ENCODE results near the gene ASB2.

The ASB2 gene

DNA sequence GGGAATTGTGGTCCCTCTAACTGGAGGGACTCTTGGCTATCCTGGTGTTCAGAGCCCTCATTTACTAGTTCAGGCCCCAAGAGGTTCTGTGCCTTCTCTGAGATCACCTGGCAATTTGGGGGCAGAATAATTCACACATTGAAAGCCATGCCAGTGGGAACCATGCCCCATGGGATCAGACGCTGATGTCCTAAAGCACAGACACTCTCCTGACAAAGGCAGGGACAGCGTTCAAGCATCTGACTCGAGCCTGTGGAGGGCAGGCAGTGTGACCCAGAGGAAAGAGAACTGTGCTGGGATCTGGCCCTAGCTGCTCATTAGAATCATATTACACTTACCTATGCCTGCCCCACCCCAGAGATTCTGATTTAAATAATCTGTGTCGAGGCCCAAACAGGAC lies 2.4 kb upstream of the ASB2 start:
- DNase-seq (ENCODE audit: low read depth): no peak

DNA sequence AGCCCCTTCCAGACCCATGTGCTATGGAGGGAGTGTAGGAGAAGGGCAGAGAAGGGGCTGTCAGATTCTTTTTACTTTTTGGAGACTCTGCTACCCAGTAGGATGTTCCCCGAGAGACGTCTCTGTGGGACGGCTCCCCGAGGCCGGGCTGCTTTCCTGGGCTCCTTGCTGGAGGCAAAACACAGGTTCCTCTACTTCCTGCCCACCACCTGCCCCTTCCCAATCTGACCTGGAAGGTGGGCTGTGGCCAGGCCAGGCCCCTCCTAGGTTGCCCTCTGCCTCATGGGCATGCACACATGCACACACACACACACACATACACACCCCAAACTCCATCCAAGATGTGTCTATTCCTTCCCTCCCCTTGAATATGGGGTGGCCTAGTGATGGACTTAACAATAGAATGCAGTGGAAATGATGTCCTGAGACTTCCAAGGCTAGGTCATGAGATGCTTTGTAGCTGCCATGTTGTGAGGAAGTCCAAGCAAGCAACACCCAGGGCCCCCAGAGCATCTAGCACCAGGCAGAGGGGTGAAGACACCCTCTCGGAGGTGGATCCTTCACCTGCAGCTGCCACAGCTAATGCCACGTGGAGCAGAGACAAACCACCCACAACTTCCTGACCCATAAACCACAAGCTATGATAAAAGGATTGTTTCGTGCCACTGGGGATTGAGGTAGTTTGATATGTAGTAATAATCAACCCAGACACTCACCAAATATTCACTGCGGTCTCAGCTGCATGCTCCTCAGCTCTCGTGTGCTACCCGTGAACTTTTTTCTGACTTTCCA lies 1.6 kb upstream of the ASB2 start:
- no peak for DNase-seq (ENCODE audit: low read depth)

DNA sequence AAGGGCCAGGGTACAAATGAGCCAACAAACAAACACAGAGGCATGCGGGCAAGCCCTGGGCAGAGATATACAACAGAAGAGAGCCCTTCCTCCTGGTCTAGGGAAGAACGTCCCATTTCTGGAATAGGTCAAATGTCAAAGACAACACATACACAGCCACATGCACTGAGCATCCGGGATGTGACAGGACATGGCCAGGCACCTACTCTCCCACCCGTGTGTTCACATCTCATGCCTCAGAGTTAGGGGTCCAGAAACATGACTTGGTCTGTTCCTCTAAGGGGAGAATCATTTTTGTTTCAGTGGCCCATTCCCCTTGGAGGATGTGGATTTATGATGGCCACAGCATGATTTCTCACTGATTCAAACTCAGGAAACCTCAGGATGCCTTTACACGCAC lies 801 bp upstream of the ASB2 start:
- no peak for DNase-seq (ENCODE audit: low read depth)

DNA sequence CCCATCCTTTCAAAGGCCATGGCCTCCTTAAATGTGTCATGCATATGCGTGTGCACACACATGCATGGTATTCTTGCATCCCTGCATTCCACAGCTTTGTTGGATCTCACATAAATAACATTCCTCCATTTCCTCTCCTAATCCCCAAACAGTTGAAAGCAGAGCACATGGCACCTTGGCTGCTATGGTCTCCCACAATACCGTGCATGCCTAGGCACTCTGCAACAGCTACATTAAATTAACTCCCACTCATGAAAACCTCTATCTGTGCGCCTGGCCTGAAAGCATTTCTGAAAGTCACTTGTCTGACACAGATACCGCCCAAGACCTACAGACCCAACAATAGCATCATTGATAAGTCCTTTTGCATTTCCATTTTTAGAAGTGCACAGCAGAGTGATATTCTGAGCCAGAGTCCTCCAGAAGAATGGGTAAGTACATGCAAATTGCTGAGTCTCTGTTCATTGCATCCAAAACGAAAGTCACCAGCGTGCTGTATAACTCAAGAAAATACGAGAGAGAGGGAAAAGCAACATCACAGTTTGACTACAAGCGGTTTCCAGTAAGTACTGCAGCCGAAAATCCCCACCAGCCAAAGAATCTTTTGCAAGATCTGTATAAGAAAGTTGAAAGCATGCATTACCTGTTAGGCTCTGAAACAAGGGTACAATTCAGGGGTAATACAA lies 436 bp downstream of the ASB2 start:
- DNase-seq (ENCODE audit: low read depth): no peak

DNA sequence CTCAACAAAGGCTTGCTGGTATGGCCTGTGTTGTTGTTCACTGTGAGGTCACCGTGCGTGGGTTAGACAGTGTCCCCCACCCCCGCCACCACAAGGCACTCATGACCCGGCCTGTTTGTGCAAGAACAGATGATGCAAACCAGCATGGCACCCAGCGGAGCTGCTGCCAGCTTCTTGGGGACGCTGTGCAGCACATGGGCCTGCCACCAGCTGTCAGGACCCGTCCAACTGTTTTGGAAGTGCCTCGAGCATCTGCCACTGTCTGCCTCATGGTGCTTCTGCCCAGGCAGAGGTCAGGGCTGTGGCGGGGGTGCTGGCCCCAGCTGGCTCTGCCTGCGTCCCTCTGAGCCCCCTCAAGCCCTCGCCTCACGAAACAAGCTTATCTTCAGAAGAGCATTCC lies 1.5 kb downstream of the ASB2 start:
- DNase-seq (ENCODE audit: low read depth): no peak

DNA sequence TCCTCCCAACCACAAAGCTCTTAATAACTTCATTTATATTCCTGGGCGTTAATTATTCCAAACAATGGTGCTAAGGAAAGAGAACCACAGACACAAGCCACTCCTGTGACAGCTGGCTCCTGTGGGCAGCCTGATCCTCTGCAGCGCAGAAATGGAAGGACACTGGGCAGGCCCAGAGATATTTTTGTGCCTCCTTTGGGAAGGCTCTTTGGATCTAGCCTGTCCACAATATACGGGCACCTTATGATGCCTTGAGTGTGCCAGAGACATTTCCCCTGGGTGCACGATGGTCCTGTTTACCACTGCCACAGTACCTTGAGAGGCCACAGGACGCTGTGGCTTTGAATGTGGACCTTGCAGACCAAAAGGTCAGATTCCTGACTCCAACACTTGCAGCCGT lies 2.1 kb downstream of the ASB2 start:
- no peak for DNase-seq (ENCODE audit: low read depth)

DNA sequence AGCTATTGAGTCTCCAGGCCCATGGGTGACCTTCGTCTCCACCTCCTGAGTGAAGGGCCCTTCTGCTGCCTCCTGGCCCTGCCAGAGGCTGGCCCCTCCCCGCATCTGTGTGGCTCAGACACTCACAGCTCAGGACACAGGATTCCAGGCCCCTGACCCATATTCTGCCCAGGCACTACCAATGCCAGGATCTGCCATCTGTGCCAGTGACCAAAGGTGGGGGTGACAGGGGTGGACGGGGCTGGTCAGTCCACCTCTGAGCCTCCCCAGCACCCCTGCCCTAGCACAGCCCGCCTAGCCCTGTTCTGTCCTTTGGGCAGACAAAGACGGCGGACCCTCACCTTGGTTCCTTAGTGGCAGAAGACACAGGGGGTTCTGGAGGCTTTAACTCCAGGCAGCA lies 2.8 kb downstream of the ASB2 start:
- DNase-seq (ENCODE audit: low read depth): no peak

DNA sequence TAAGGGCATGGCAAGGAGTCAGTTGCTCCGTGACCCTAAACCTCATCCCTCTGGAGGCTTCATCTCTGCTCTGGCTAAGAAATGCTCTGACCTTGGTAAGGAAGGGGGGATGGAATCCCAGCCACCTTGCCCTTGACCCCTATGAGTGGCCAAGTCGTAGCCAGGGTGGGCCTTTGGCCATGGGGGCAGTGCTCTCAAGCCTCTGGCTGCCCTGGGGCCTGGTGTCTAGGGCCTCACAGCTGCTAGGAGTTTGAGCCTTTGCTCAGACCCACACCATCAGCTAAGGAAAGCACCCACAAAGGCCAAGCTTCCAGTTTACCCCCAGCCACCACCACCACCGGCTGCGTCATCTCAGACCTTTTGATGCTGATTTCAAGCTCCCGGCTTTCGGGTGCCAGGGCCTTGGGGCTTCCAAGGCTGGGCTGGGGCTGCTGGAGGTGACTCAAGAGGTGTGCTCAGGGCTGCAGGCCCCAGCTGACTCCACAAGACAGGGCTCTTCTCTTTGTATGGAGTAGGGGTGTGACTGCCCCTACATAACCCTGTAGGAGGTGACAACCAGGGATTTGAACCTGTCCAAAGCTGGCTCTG lies 3.7 kb downstream of the ASB2 start:
- DNase-seq (ENCODE audit: low read depth): no peak

DNA sequence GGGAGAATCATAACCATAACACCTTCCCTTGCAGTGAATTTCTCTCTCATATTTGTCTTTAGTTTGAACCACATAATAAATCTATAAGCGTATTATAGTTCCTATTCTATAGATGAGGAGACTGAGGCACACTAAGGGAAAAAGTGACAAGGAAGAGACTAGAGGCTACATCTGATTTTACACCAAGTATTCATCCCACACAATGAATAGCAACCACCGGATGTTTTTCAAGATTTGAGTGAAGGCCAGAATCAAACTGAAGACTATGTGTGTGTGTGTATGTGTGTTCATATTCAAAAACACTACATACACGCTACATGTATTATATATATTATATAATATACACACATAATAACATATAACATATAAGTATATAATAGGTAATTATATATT lies 4.7 kb downstream of the ASB2 start:
- no peak for DNase-seq (ENCODE audit: low read depth)

DNA sequence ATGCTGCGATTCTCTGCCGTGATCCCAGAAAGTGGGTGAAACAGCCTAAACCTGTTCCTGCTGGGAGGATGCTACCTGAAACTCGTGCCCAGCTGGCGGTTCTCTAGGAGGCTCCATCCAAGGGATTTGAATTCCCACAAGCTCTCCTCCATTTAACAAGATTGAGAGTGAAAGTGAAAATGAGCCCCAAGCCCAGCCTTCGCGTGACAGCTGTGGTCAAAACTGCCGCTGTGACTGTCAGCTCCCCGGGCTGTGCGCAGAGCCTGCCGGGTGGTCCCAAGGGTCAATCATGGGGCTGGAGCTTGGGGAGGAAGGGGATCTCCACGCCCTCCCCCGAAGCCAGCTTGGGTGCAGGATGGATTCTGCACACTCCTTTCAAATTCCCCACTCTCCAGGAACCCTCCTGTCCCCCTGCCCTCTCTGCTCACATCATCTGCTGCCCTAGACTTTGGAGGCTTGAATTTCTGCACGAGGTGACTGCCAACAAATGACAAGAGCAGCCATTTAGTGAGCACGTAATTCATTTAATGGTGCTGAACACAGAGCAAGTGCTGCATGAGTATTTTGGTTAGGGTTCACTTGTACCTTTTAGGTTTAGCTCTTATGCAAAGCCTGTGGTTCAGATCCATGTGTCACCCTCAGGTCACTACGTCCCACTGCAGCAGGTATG lies 5.3 kb downstream of the ASB2 start:
- DNase-seq (ENCODE audit: low read depth): no peak

DNA sequence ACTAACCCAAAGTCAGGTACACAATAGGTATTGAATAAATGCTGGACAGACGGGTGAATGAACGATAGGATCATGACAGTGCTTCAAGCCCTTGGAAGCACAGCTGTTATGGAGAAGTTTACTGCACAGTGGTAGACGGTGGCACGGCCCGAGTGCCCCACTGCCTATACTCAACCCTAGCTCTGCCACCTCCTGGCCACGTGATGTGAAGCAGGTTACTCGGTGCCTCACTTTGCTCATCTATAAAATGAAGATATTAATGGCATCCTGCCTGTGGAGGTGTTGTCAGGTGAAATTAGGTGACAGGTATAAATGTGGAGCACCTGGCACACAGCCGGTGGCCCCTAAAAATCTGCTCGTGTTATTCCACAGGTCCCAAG lies 5.8 kb downstream of the ASB2 start:
- no peak for DNase-seq (ENCODE audit: low read depth)

DNA sequence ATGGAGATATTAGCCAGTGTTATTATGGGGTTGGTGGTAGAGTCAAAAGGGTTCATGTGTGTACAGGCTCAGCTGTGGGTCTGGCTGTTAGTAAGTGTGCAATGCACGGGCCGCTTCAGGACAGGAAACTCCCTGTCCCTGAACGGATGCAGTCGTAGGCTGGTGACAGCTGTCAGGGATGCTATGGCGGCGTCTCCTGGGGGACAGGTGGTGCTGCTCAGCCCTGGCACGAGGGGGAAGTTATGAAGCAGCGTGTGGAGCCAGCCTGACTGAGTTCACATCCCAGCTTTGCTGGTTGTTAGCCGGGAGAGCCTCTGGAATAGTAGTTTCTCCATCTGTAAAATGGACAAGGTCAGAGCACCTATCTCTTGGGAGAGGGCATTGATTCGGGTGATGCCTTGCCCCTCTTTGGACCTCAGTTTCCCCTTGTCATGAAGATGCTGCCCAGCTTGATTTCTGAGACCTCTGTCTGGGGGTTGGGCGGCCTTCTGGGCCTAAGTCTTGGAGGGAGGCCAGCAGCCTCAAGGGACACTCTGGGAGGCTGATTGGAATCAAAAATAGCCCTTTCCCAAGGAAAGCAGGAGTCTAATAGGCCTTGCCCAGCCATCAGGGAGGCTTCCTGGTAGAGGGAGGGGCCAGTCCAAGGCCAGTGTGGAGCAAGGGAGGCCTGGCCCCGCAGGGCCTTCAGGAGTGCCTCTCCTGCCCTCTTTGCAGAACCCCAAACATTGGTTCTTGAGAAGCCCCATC lies 7.1 kb downstream of the ASB2 start:
- DNase-seq (ENCODE audit: low read depth): no peak

DNA sequence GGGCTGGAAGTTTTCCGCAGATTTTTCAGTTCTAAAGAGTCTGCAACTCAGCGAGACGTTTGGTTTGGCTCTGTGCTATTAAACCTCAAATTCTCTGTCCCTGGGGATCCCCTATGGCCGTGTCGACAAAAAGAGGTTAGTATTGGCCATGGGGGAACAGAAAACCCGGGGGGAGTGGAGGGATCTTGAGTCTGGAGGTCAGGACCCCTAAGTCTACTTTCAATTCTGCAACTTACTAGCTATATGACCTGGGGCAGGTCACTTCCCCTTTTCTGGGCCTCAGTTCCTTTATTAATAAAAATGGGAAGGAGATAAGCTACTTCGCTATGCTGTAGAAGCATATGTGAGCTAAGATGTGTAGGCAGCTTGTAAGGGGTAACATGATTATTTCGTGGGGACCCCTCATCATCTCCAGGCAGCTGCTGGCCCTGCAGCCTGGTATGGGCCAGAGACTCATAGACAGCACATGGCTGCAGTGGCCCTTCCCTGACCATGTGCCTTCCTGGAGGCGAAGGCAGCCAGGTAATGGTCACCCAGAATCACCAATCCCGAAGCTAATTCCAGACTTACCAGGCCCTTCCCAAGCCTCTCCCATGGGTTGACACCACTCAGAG lies 8.6 kb downstream of the ASB2 start:
- DNase-seq (ENCODE audit: low read depth): no peak

DNA sequence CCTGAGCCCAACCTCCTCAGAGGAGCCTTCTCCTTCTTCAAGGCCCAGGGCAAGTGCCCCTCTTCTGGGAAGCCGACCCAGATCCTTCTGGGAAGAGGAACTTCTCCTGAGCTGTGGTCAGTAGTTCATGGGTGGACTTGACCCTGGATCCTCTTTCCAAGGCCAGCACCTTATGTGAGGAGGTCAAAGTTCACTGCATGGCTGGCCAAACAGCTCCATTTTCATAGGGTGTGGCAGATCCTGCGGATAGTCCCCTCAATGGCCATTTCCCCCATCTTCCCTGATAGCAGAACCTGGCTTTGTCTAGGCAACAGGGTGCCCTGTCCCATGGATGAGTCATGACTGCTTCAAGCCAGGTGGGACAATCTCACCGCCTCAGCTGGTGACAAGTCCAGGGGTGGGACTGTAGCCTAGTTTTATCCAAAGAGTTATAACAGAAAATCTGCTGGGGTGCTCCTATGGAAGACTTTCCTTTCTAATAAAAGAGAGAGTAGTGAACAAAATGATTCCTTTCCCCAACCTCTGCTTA lies 10.4 kb downstream of the ASB2 start:
- no peak for DNase-seq (ENCODE audit: low read depth)

DNA sequence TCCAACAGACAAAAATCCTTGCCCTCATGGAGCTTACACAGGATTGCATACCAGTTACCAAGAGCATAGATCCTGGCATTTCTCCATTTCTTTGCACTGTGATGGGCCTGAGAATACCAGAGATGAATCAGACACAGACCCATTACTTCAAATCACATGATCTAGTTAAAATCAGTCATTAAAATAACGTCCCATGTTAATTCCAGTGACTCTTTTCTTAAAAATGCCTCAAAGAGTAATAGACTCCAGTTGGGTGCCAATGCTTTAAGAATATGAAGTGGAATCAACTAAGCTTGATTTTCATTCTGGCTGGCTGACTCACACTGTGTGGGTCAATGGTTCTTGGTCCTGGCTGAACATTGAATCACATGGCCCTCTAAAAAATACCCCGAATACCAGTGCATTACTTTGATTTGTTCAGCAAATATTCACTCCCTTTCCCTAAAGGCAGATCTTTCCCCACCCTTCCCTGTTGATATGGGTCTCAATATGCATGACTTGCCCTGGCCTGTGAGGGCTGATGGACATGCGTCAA lies 11.0 kb downstream of the ASB2 start:
- peak; percentile 74 for DNase-seq (ENCODE audit: low read depth)

DNA sequence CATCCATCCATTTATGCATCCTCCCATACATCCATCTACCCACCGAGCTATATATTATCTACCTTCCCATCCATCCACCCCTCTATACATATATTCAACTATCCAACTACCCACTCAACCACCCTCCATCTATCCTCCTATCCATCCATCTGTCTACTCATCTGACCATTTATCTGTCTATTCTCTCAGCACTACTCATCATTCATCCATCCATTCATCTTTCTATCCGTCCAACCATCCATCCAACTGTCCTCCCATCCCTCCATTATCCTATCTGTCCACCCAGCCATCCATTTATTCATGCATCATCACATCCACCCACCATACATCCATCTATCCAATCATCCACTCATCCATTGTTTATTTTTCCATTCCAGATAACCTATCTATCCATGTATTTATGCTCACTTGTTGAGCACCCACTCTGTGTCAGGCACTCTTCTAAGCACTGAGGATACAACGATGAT lies 11.5 kb downstream of the ASB2 start:
- no peak for DNase-seq (ENCODE audit: low read depth)

DNA sequence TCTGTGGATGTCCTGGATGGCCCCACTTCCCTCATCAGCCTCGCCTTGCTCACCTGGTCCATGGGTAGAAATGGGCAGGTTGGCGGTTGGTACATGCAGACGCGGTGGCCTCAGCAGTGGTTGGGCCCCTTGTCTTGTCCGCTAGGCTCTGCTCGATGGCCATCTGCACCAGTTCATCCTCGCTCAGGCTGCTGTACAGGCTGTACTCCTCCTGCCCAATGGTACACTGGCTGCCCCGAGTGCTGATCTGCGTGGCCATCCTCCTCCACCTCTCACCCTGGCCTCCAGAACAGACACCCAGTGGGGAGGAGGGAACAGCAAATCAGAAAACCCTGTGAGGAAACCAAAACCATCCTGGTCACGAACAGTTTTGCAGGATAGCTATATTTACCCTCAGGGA lies 12.1 kb downstream of the ASB2 start:
- DNase-seq (ENCODE audit: low read depth): no peak

DNA sequence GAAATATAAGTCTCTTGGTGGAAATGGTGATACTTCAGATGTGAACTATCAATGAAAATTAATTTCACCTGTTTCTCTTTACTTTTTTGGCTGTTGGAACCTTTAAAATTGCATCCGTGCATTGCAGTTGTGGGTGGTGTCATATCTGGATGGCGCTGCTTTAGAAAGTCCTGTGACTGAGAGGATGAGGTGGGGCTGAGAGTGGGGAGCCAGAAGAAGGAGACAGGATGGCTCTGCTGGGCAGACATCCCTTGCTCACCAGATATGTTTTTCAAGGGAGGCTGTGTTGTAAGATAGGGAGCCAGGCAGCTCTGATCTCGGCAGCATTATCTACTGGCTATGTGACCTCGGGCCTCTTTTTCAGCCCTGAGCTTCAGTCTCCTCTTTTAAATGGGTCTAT lies 12.7 kb downstream of the ASB2 start:
- no peak for DNase-seq (ENCODE audit: low read depth)

DNA sequence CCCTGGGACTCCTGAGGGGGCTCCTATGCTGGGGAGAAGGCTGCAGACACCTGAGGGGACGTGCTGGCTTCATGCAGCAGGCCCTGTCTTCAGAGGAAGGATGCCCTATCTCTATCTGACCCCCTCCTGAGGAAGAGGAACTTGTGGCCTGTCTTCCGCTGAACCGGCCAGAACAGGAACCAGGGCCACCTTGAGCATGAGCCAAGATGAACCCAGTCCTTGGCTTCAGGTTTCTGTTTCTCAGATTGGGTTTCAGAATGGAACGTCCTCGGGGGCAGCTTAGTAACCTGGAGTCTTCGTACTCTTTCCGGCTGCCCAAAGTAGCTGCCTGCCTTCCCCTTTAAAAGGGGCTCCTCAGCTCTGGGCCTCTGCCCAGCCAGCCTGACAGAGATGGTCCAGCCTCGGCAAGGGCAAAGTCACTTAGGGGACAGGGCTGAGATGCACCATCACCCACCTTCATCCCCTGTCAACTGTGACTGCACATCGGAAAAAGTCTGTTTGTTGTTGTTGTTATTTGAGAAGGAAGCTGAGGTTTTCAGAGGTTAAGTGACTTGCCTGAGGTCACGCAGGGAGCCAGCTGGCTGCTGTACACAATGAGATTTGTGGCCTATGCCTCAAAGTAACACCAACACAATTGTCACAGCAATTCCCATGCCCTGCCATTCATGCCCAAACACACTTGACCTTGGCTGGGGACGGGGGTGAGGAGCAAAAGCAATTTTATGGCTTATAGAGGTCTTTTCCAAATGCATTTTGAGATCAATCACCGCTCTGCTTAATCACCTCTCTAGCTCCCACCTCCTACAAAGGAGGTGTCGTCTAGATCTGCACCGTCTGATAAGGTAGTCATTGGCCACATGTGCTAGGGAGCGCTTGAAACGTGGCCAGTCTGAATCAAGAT lies 13.4 kb downstream of the ASB2 start:
- DNase-seq (ENCODE audit: low read depth): no peak

DNA sequence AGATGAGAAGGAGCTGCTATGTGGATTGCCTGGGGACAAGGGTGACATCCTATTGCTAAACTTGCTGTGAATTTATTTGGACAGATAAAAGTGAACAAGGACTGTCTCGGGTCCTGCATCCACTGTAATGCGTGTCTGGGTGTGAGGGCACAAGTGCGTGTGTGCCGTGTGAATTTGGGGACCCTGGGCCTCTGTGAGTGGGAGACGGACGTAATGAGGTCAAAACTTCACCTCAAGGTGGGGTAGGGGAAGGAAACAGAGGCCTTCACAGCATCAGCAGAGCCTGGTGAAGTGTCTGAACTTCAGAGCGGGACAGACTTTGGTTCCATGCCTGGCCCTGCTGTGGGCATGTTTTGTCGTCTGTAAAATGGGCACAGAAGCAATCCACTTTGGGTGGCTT lies 14.8 kb downstream of the ASB2 start:
- no peak for DNase-seq (ENCODE audit: low read depth)
